Right ventricle myocardium inferior (tissue), 1 donor: ENCODE data around the gene MAGEB2. TPM values are rescaled to one million over a fixed set of nuclear protein-coding genes. Genes with fewer than 3 reads are reported as not detected.
"Not testable (repeated sequence)": the region's sequence is repeated elsewhere in the genome, so short reads cannot be mapped to it uniquely, and the experiment has no call there.

Source experiments
- ATAC-seq: fragments of 200-7000 bp; cut with Tn5 transposase; one replicate; pipeline ENCODE4 v1.9.1; 2020; ENCODE audit warnings: mild to moderate bottlenecking, moderate library complexity
- DNase-seq: peaks from one replicate; pipeline ENCODE4 v3.0.0; 2021; ENCODE audit errors: missing footprints
- intact Hi-C: fragments of 100-400 bp; cut with DNase I; formaldehyde crosslinking; loops from one replicate; pipeline ENCODE4 v1.11.0; 2022
- long read RNA-seq: library from polyadenylated mRNA; unstranded; transcript quantifications from one replicate; pipeline ENCODE4 v2.0.0, GENCODE V29; 2021
- total RNA-seq: library from RNA; stranded (reverse); fragmentation: NEBNext Ultra II Directional; extraction: Animal tissue kit (Norgen Biotek cat#: 25700); gene quantifications from one replicate; pipeline ENCODE4 v1.2.1, GENCODE V29; 2021
- donor health status: DM: no; HTN: yes; CAD: no; lungs with severe emphysema.

Gene MAGEB2, protein sequence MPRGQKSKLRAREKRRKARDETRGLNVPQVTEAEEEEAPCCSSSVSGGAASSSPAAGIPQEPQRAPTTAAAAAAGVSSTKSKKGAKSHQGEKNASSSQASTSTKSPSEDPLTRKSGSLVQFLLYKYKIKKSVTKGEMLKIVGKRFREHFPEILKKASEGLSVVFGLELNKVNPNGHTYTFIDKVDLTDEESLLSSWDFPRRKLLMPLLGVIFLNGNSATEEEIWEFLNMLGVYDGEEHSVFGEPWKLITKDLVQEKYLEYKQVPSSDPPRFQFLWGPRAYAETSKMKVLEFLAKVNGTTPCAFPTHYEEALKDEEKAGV
- not detected for total RNA-seq
- long read RNA-seq = 0 reads

DNA sequence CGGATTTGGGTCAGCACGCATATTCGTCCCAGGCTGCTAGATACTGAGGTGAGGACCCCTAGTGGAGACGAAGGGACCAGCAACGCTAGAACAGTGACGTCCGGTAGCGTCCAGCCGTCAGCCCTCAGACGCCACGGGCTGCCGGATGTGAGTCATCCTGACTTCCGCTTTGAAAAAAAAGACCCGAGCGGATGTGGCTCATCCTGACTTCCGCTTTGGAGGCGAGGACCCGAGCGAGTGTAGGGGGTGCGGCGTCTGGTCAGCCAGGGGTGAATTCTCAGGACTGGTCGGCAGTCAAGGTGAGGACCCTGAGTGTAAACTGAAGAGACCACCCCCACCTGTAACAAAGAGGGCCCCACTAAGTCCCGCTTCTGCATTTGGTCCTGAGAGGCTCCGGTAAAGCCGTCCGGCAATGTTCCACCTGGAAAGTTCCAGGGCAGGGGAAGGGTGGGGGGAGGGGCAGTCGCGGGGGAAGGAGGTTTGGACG is at the start of gene MAGEB2:
Gene MAGEB2, plus strand, starts transcription at position 207 of the 487 bp plus-strand sequence. CDS start 3,018 bp downstream, outside the sequence.
- no peak for DNase-seq
- intact Hi-C loops = no loop called here
- ATAC-seq = no peak

DNA sequence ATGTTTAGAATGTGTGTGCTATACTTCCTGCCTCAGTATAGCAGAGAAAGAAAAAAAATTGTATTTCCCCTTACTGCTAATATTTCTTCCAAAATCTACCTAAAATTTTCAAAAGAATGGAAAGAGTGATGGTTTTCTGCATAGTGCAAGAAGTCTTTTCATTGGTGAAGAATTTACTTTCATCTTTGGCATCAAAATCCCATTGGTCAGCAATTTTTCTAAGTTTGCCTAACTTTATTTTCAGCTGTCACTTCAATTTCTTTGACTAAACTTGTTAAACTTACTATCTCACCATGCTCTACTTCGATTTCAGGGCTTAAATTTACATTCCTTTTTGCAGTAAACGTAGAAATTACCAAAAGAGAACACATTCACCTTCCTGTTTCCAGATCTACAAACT is 44.5 kb upstream of the MAGEB2 start:
- intact Hi-C loops = no loop called here
- ATAC-seq = no peak
- DNase-seq = no peak

DNA sequence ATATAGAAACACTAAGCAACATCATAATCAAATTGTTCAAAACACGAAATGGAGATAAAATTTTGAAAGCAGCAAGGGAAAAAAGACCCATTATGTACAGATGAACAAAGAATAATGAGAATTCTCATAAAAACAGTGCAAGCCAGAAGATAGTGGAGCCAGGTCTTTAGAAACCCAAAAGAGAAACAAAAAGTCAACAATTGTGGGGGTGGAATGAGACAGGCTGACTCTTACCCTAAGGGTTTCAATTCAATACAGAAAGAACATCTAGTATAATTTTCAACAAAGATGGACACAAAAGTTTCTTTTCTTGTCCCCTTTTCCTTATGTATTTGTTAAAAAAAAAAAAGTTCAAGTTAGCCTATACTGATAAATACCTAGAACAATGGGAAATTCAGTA is 34.0 kb upstream of the MAGEB2 start:
- DNase-seq (no peak), ATAC-seq (no peak)
- intact Hi-C loops = no loop called here

DNA sequence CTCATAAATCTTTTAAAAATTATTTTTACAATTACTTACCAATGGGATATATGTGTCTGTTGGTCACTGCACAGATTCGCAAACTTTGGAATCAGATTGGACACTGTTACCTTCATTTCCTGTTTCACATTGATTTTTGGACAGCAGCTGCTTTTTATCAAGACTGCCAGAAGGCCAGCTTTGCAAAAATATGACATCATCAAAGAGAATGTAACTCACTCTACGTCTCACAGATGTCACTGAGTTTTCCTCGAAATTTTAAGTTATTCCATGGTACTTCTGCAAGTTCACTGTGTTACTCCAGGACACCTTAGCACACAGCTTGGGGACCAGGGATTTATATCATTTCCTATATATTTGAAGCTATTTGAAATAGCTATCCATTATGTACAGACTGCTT is 31.8 kb upstream of the MAGEB2 start:
- no peak for DNase-seq
- no peak for ATAC-seq

DNA sequence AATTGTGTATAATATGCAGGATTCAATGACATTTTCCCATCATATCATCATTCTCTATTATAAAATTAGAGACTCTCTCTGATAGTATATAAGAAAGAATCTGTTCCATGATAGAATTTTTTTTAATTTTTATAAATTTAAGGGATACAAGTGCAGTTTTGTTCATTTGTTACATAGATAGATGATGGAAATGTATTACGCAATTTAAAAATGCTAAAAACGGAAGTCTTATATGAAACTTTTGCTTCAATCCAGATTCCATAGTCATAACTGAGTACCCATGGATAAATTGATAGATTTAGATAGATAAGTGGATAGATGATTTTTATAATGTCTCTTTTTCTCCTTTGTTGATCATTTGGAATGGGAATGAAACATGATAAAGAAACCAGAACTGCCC is 24.9 kb upstream of the MAGEB2 start:
- intact Hi-C loops = no loop called here
- ATAC-seq (no peak), DNase-seq (no peak)

More for the DNA sequence above, 31.8 kb upstream of the MAGEB2 start:
- intact Hi-C loops = no loop called here

DNA sequence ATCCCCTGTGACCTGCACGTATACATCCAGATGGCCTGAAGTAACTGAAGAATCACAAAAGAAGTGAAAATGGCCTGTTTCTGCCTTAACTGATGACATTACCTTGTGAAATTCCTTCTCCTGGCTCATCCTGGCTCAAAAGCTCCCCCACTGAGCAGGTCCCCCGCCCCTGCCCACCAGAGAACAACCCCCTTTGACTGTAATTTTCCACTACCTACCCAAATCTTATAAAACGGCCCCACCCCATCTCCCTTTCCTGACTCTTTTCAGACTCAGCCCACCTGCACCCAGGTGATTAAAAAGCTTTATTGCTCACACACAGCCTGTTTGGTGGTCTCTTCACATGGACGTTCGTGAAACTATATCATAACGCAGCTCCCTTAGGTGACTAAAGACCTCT is 21.5 kb upstream of the MAGEB2 start:
- ATAC-seq, intact Hi-C loops, DNase-seq: not testable (repeated sequence)

DNA sequence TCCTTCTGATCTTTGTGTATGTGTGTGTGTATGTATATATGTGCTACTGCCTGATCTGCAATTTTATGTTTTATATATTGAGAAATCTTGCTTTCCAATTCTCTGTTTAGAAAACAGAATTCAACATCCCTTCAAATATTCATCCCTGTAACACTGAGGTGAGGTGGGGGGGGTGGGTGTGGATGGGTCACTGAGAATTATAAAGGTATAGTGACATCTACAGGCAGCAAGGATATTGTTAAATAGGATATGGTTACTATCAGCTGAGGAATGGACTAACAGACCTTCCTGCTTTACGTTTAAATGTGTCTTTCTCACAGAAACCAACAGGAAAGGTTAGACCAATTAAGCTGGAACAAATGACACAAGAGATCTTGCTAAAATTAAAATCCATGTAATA is 19.0 kb upstream of the MAGEB2 start:
- ATAC-seq (no peak), DNase-seq (no peak)
- intact Hi-C loops = no loop called here

DNA sequence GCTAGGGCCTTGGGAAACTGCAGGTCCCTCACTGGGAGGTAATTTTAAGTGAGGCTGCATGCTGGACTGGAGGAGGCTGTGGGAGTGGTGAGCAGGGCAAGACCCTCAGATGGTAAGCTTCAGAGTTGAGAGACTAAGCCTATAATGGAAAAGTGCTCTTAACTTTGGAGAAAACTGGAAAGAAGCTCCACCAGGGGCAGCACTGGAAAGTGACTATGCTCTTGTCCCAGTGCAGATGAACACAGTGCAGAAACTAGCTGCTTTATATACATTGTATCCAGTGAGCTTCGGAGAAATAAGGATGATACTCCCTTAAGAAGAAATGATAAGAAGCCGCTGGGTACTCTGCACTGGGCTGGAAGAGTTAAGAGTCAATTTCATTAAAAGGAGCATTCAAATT is 3.2 kb upstream of the MAGEB2 start:
- intact Hi-C loops = no loop called here
- no peak for DNase-seq
- ATAC-seq = no peak

DNA sequence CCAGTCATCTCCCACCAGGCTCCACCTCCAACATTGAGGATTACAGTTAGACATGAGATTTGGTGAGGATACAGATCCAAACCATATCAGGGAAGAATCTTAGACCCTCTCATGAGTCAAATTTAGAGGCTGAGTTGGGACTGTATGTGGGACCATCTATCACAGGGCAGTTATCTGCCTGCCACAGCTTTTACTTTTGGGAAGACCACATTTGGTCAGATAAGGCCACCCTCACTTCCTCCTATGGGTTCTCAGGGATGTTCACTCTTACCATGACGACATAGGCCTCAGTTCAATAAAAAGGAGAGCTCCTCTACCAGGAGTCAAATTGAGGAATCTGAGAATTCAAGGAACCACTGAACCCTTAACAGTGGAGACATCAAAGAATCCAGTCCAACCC is 2.1 kb downstream of the MAGEB2 start:
- DNase-seq = no peak
- intact Hi-C loops = no loop called here
- ATAC-seq = no peak

DNA sequence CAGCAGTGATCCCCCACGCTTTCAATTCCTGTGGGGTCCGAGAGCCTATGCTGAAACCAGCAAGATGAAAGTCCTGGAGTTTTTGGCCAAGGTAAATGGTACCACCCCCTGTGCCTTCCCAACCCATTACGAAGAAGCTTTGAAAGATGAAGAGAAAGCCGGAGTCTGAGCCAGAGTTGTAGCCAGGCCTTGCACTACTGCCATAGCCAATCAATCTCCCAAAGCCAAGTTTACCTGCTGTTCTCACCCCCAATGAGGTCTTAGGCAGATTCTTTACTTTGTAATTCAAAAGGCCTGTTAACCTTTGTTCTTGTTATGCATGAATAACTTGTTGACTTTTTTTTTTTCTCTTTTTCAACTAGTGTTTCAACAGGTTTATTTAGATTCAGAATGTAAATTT is 4.0 kb downstream of the MAGEB2 start:
- no peak for DNase-seq
- no peak for ATAC-seq
- intact Hi-C loops = no loop called here

DNA sequence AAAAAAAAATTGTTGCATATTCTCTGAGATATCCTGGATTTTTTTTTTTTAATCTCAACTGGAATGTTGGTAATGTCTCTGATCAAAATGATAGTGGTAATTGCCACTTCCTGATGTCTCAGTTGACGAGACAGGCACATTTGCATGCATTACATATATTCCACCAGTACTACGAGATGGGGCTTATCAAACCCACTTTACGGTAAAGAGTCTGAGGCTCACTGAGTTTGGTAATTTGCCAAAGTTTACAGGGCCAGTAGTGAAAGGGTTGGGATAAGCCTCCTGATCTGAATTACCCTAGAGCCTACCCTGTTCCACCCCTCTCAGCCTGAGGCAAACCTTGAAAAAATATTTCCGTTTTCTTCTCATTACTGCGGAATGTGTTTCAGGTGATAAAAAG is 5.3 kb downstream of the MAGEB2 start:
- intact Hi-C loops = no loop called here
- ATAC-seq = no peak
- no peak for DNase-seq

DNA sequence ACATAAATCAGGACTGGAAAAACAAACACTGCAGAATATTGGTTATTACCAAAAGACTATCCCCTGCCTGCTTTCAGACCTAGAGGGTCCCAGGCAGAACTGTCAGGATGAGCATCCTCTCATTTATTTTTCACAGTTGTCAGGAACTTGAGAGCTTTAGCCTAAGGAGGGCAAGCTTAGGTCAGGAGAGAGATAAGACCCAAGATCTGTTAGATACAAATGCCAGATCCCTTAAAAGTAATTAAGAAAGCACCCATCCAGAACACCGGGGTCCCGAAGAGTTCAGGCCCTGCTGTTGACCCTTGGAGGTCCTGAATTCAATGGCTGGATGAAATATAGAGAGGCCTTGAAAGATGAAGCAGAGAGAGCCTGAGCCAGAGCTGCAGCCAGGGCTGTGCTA is 9.2 kb downstream of the MAGEB2 start:
- no peak for DNase-seq
- intact Hi-C loops = no loop called here
- ATAC-seq = no peak

DNA sequence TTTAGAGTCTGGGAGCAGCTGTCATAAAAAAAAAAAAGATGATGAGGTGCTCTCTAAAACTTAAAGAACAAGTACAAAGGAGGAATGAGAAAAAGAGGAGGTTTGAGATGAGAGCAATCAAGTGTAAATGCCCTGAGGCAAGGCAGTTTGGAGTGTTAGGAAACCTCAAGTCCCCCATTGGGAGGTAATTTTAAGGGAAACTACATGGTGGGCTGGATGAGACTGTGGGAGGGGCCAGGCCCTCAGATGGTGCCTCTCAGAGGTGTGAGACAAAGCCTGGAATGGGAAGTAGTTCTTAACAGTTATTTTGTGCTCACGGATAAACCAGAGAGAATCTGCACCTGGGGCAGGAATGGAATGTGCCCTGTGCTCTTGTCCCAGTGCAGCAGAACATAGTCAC is 13.2 kb downstream of the MAGEB2 start:
- ATAC-seq (no peak), DNase-seq (no peak)
- intact Hi-C loops = no loop called here

DNA sequence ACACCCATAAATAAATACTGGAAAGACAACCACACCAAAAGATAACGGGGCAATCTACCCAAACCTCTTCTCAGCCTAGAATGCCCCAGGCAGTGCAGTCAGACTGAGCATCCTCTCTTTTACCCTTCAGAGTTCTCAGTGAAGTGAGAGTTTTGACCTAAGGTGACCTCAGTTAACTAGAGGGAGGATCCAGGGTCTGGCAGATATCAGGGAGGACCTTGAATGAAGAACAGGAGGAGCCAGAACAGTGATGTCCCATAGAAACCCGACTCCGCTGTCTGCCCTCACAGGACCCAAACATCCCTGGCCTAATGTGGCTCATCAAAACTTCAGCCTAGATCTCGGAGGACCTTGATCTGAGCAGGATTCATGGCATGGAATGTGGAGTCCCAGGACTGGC is 15.0 kb downstream of the MAGEB2 start, which contains the start of gene MAGEB3:
Gene MAGEB3, plus strand, starts transcription at position 263 of the 400 bp plus-strand sequence. CDS start 5,268 bp downstream, outside the sequence.
- ATAC-seq (no peak), DNase-seq (no peak)
- intact Hi-C loops = no loop called here

DNA sequence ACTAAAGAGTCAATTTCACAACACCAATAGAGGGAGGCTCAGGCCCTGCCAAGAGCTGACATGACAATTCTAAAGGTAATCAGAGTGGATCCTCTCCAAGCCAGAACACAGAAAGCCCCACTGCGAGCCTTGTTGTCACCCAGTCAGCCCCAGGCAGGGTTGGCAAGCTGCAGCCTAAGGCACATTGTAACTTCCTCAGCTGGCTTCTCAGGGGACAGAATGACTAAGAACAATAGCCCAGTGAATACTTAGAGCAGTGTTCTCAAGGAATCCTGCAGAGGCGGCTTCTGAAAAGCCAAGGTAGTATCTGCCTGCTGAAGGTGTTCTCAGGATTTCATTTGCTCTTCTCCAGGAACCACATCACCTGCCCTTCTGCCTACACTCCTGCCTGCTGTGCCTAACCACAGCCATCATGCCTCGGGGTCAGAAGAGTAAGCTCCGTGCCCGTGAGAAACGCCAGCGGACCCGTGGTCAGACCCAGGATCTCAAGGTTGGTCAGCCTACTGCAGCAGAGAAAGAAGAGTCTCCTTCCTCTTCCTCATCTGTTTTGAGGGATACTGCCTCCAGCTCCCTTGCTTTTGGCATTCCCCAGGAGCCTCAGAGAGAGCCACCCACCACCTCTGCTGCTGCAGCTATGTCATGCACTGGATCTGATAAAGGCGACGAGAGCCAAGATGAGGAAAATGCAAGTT is 26.5 kb downstream of the MAGEB2 start, which contains the start of gene MAGEB4:
Gene MAGEB4, plus strand, starts transcription at position 277 of the 692 bp plus-strand sequence. Its CDS starts 136 bp downstream, at position 413.
- ATAC-seq = no peak
- intact Hi-C loops = no loop called here

DNA sequence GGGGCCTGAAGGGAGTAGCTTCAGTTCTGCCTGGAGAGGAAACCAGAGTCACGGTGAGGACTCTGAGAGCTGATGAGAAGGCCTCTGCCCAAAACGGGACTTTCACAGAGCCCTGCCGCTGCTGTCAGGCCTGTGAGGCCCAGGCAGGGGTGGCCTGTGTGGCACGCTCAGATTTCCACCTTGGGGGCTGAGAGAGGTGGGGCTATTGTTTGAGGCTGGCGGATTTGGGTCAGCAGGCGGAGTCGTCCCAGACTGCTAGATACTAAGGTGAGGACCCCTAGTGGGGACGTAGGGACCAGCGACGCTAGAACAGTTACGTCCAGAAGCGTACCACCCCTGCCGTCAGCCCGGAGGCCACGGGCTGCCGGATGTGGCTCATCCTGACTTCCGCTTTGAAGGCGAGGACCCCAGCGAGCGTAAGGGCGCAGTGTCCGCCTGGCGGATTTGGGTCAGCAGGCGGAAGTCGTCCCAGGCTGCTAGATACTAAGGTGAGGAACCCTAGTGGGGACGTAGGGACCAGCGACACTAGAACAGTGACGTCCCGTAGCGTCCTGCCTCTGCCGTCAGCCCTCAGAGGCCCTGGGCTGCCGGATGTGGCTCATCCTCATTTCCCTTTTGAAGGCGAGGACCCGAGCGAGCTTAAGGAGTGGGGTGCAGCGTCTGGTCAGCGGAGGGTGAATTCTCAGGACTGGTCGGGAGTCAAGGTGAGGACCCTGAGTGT is 31.6 kb downstream of the MAGEB2 start, which contains the start of gene MAGEB1:
Gene MAGEB1, plus strand, starts transcription at position 378 of the 721 bp plus-strand sequence. CDS start 3,348 bp downstream, outside the sequence.
- DNase-seq = no peak
- no peak for ATAC-seq
- intact Hi-C loops = no loop called here

More for the DNA sequence above, 26.5 kb downstream of the MAGEB2 start, which contains the start of gene MAGEB4:
- DNase-seq = no peak

DNA sequence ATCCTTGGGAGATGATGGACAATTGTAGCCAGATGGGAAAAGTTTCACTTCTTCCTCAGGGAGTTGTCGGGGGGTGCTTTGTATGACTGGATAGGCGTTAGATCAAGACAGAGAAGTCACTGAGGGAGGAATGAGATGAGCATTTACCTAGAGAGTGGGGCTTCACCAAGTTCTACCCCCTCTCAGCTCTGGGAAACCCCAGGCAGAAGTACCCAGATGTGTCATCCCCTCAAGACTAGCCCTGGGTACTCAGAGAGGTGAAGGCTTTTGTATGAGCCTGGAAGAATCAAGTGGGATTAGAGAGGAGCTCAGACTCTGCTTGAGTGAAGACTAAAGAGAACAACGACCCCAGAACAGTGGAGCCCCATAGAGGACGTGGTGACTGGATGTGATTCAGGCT is 33.5 kb downstream of the MAGEB2 start:
- intact Hi-C loops = no loop called here
- no peak for DNase-seq
- ATAC-seq = no peak

DNA sequence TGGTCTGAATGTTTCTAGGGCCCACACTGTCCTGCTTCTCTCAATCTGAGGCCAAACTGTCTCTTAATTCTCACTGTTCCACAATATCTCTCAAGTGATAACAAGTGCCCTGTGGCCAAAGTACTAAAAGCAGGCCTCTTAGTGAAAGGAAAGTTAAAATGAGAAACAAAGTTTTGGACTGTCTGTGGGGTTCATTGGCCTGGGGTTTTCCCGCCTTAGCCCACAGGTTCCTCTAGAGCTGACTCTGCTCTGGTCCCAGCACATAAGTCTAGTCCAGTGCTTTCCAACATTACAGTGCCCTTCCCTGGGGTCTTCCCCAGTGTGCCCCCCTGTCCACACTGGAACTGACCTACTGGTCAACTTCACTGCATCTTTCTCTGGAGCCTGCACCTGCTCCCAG is 37.9 kb downstream of the MAGEB2 start:
- intact Hi-C loops = no loop called here
- ATAC-seq (no peak), DNase-seq (no peak)

DNA sequence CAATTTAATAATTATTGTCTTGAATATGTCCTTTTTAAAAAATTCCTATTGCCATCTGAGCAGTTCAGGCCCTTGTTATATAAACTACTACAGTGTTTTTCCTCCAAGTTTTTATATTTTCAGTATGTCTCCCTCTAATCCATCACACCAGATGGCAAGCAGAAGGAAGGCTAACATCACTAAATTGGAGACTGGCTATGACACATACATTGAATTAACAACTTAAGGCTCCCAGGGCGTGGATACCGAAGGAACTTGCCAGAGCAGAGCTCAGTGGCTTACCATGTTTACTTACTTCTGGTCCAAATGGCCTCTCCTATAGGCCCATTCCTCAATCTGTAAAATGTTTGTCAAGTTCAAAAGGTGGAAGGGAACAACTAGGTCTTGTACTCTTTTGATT is 44.6 kb downstream of the MAGEB2 start:
- ATAC-seq (no peak), DNase-seq (no peak)
- intact Hi-C loops = no loop called here
